B cell (primary cell): Measurements from ENCODE around the gene VILL. TPM values are rescaled to one million over a fixed set of nuclear protein-coding genes. Genes with fewer than 3 reads are reported as not detected.

Experiments
- ATAC-seq: fragments of 200-7000 bp; cut with Tn5 transposase; one replicate; pipeline ENCODE4 v1.10.0; 2021; ENCODE audit warnings: low read depth, mild to moderate bottlenecking, moderate number of reproducible peaks, moderate library complexity
- CTCF ChIA-PET: fragments of 350-600 bp; sonication (Branson Sonifier 250); formaldehyde crosslinking; loops from one replicate; lab custom pipeline; 2021; ENCODE audit warnings: antibody characterized with exemption, inconsistent platforms; lab: Charles Lee
- POLR2A ChIA-PET: fragments of 350-600 bp; sonication (Branson Sonifier 250); formaldehyde crosslinking; loops from one replicate; lab custom pipeline; 2021; ENCODE audit warnings: antibody characterized with exemption; lab: Charles Lee
- DNase-seq: peaks from one replicate; pipeline ENCODE4 v3.0.0; 2013
- H2AFZ ChIP-seq: 2 replicates; pipeline ENCODE4 v1.6.1; 2012; ENCODE audit warnings: mild to moderate bottlenecking, low read depth, low read length; ENCODE audit not compliant: insufficient read depth, poor library complexity, severe bottlenecking
- H3K27ac ChIP-seq, 2 donors: 1 replicate in 1 of 2; 2 replicates in 1 of 2; pipeline ENCODE4 v1.5.1; 2012 to 2013; ENCODE audit warnings: low read length in 2 of 2, mild to moderate bottlenecking in 2 of 2, moderate library complexity in 1 of 2
- H3K27me3 ChIP-seq, 4 experiments: fragments of 200-600 bp in 1 of 4; sonication (generic) in 1 of 4; replicated peaks in 1 of 4; 1 replicate in 2 of 4; 2 replicates in 2 of 4; pipeline versions ENCODE4 v1.6.1 to v1.7.0; 2013 to 2016; ENCODE audit warnings: low read length in 3 of 4, mild to moderate bottlenecking in 2 of 4, mixed read lengths in 1 of 4, moderate library complexity in 1 of 4; ENCODE audit not compliant: insufficient read depth in 4 of 4, control insufficient read depth in 3 of 4; ENCODE audit errors: control extremely low read depth in 1 of 4
- H3K36me3 ChIP-seq, 2 experiments: replicated peaks in 1 of 2; 1 replicate in 1 of 2; 2 replicates in 1 of 2; pipeline versions ENCODE4 v1.6.1 to v1.7.1; 2013; ENCODE audit warnings: low read length in 1 of 2; ENCODE audit not compliant: insufficient read depth in 2 of 2, control insufficient read depth in 1 of 2; ENCODE audit errors: control extremely low read depth in 1 of 2, extremely low read depth in 1 of 2
- H3K4me1 ChIP-seq, 2 donors: fragments of 200-600 bp in 1 of 2; sonication (generic) in 1 of 2; 1 replicate in 1 of 2; 2 replicates in 1 of 2; pipeline versions ENCODE4 v1.5.1 to v1.6.1; 2013 to 2017; ENCODE audit warnings: low read length in 2 of 2; ENCODE audit not compliant: control insufficient read depth in 2 of 2, insufficient read depth in 2 of 2
- H3K4me2 ChIP-seq: replicated peaks from 2 replicates; pipeline ENCODE3; 2012; ENCODE audit warnings: mild to moderate bottlenecking, low read depth, low read length; ENCODE audit not compliant: poor library complexity, severe bottlenecking
- H3K4me3 ChIP-seq, 5 experiments: fragments of 200-600 bp in 1 of 5; sonication (generic) in 1 of 5; 1 replicate in 3 of 5; 2 replicates in 2 of 5; pipeline versions ENCODE4 v1.5.1 to v1.7.0; 2011 to 2016; ENCODE audit warnings: low read length in 4 of 5, mild to moderate bottlenecking in 4 of 5, low read depth in 2 of 5, control low read depth in 1 of 5, moderate library complexity in 1 of 5; ENCODE audit not compliant: insufficient read depth in 1 of 5; ENCODE audit errors: control extremely low read depth in 1 of 5, extremely low read depth in 1 of 5
- H3K79me2 ChIP-seq: fragments of 200-600 bp; sonication (generic); one replicate; pipeline ENCODE4 v1.6.0; 2016; ENCODE audit warnings: low read length; ENCODE audit not compliant: control insufficient read depth, insufficient read depth
- H3K9ac ChIP-seq: fragments of 200-600 bp; sonication (generic); 2 replicates; pipeline ENCODE4 v1.6.1; 2017; ENCODE audit warnings: mild to moderate bottlenecking, low read length, moderate library complexity
- H3K9me3 ChIP-seq, 3 donors: one replicate each; pipeline versions ENCODE4 v1.6.1 to v1.7.1; 2013; ENCODE audit warnings: low read length in 2 of 3; ENCODE audit not compliant: control insufficient read depth in 2 of 3, insufficient read depth in 1 of 3; ENCODE audit errors: control extremely low read depth in 1 of 3
- H4K20me1 ChIP-seq: 2 replicates; pipeline ENCODE4 v1.6.0; 2012; ENCODE audit warnings: mild to moderate bottlenecking, low read length; ENCODE audit not compliant: insufficient read depth, control insufficient read depth, poor library complexity, severe bottlenecking
- H3K27ac Mint-ChIP-seq: one replicate; pipeline ENCODE4 v1.8.0; 2021; ENCODE audit warnings: mixed read lengths
- H3K27me3 Mint-ChIP-seq: one replicate; pipeline ENCODE4 v1.8.0; 2021; ENCODE audit warnings: mixed read lengths
- H3K4me1 Mint-ChIP-seq: one replicate; pipeline ENCODE4 v1.8.0; 2021; ENCODE audit warnings: mixed read lengths
- H3K4me3 Mint-ChIP-seq: one replicate; pipeline ENCODE4 v1.8.0; 2021; ENCODE audit warnings: mixed read lengths
- H3K9me3 Mint-ChIP-seq: one replicate; pipeline ENCODE4 v1.8.0; 2022; ENCODE audit warnings: mixed read lengths; ENCODE audit not compliant: insufficient read depth
- EZH2 ChIP-seq: IDR thresholded peaks from 2 replicates; pipeline ENCODE4 v1.6.1; 2012; ENCODE audit warnings: borderline replicate concordance, low read depth, mild to moderate bottlenecking, moderate library complexity, low read length; ENCODE audit not compliant: insufficient read depth, poor library complexity, severe bottlenecking
- WGBS: methylation state at CpG from one replicate; pipeline ENCODE4 v1.1.5; 2013; ENCODE audit warnings: missing lambda C conversion rate; ENCODE audit not compliant: insufficient coverage; 5-methylcytosine and 5-hydroxymethylcytosine counted together
- intact Hi-C: fragments of 100-400 bp; cut with micrococcal nuclease; formaldehyde crosslinking; loops from one replicate; pipeline ENCODE4 v1.10.0; 2022
- polyA plus RNA-seq: library from polyadenylated mRNA; depleted of rRNA; stranded (reverse); fragments of >200 nt; gene quantifications from 2 replicates; pipeline ENCODE4 v1.2.3, GENCODE V29; 2012
- total RNA-seq, 2 donors: library from RNA; stranded (reverse); fragments of 120-200 nt in 1 of 2; gene quantifications; 1 replicate in 1 of 2; 2 replicates in 1 of 2; pipeline versions ENCODE4 v1.2.3 to v1.2.4, GENCODE V29; 2013 to 2022
- TF ChIP-seq, protein P1 (sequence below): fragments of 200-600 bp; IDR thresholded peaks from one replicate; pipeline ENCODE4 v1.8.0; 2022; ENCODE audit warnings: antibody characterized with exemption, mild to moderate bottlenecking

VILL gene
- total and polyA plus RNA-seq, 2 donors (not counting 1 experiment from before 2014, with no cell fraction given), result 35.2 to 46.4 TPM

DNA sequence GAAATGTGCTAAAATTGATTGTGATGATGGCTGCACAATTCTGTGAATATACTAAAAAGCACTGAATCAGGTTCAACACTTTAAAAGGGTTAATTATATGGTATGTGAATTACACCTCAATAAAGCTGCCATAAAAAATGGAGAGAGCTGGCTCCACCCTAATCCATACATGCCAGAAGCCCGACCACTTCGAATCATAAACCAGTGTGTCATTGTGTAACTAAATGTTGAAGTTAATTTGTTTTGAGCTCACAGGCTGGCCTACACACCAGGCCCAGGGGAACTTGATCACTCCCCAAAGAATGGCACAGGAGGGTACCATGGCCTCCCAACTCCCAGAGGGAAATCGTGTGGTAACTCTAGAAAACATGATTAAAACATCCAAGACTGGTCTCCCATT, 24.9 kb downstream of the VILL start:
- Mint-ChIP-seq H3K4me3 (no peak overlapping the region), H3K9me3 (peaks cover 3% of the 10 kb centered on the region), H3K27me3 (no peaks in the 10 kb centered on the region), H3K4me1 (no peaks in the 10 kb centered on the region), H3K27ac (no peak overlapping the region)
- no peaks in the 10 kb centered on the region for H3K27me3 ChIP-seq
- H3K4me2 ChIP-seq, result no peak overlapping the region
- ATAC-seq (no peak), DNase-seq (no peak)
- no peak overlapping the region for H3K27ac ChIP-seq
- H3K79me2 ChIP-seq, result no peaks in the 10 kb centered on the region
- intact Hi-C loops, result no loop called here
- POLR2A ChIA-PET, result no interaction called here
- H4K20me1 ChIP-seq, result no peaks in the 10 kb centered on the region
- no peak overlapping the region for H3K9ac ChIP-seq
- no peak overlapping the region for H2AFZ ChIP-seq
- no peaks in the 10 kb centered on the region for H3K4me1 ChIP-seq
- 86% methylated on average over 1 of the region's 3 CpGs for WGBS
- CTCF ChIA-PET, result no interaction called here
- peaks cover 0 to 3% of the 10 kb centered on the region in 2 experiments for H3K36me3 ChIP-seq
- H3K9me3 ChIP-seq, result peaks cover 0 to 16% (median 0%) of the 10 kb centered on the region in 3 donors
- TF ChIP-seq EZH2, result no peak
- TF ChIP-seq, protein P1, sequence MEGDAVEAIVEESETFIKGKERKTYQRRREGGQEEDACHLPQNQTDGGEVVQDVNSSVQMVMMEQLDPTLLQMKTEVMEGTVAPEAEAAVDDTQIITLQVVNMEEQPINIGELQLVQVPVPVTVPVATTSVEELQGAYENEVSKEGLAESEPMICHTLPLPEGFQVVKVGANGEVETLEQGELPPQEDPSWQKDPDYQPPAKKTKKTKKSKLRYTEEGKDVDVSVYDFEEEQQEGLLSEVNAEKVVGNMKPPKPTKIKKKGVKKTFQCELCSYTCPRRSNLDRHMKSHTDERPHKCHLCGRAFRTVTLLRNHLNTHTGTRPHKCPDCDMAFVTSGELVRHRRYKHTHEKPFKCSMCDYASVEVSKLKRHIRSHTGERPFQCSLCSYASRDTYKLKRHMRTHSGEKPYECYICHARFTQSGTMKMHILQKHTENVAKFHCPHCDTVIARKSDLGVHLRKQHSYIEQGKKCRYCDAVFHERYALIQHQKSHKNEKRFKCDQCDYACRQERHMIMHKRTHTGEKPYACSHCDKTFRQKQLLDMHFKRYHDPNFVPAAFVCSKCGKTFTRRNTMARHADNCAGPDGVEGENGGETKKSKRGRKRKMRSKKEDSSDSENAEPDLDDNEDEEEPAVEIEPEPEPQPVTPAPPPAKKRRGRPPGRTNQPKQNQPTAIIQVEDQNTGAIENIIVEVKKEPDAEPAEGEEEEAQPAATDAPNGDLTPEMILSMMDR, result no peak
- no peak overlapping the region for H3K4me3 ChIP-seq

DNA sequence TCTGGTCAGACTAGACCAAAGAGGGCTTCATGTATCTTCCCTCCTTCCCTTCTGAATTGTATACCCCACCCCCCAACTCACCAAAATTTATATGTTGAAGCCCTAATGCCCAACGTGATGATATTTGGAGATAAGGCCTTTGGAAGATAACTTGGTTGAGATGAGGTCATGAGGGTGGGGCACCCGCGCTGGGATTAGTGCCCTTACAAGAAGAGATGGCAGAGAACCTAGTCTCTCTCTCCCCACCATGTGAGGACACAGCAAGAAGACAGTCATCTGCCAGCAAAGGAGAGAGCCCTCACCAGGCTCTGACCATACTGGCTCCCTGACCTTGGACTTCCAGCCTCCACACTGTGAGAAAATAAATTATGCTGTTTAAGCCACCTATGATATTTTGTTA, 25.4 kb downstream of the VILL start:
- ChIA-PET CTCF (no interaction called here), POLR2A (no interaction called here)
- no peaks in the 10 kb centered on the region for H3K27me3 ChIP-seq
- H3K4me2 ChIP-seq, result no peak overlapping the region
- no peaks in the 10 kb centered on the region for H3K79me2 ChIP-seq
- Mint-ChIP-seq H3K9me3 (peaks cover 3% of the 10 kb centered on the region), H3K4me1 (no peaks in the 10 kb centered on the region), H3K27me3 (no peaks in the 10 kb centered on the region), H3K27ac (no peak overlapping the region), H3K4me3 (no peak overlapping the region)
- no peak for TF ChIP-seq EZH2
- TF ChIP-seq, protein P1, result no peak
- H4K20me1 ChIP-seq, result no peaks in the 10 kb centered on the region
- peaks cover 0 to 16% (median 0%) of the 10 kb centered on the region in 3 donors for H3K9me3 ChIP-seq
- WGBS, result no CpG with 5 or more reads among the region's 3 CpGs
- no peak overlapping the region for H3K4me3 ChIP-seq
- H3K36me3 ChIP-seq, result peaks cover 0 to 3% of the 10 kb centered on the region in 2 experiments
- ATAC-seq, result no peak
- intact Hi-C loops, result no loop called here
- DNase-seq, result no peak
- H3K27ac ChIP-seq, result no peak overlapping the region
- no peak overlapping the region for H2AFZ ChIP-seq
- no peak overlapping the region for H3K9ac ChIP-seq
- H3K4me1 ChIP-seq, result no peaks in the 10 kb centered on the region
